GM18498 (cell line): ENCODE data around the gene ZMAT3.
A peak's percentile ranks its signal among the peaks of the same experiment; 100 is the strongest.

ENCODE experiments used
- ATAC-seq: cut with Tn5 transposase; IDR thresholded peaks from one replicate; pipeline ENCODE4 v1.9.1; 2021; ENCODE audit warnings: mild to moderate bottlenecking, moderate library complexity; ENCODE audit not compliant: unreplicated experiment

ZMAT3 gene

GRCh38 chr3:179027326-179027900 lies 44.2 kb downstream of the ZMAT3 start:
- ATAC-seq = no peak

- no peak for ATAC-seq
These were observed 45.0 kb downstream of the ZMAT3 start for GRCh38 chr3:179026636-179027035.

- ATAC-seq = no peak
These were observed 50.3 kb downstream of the ZMAT3 start for GRCh38 chr3:179021119-179021903.

DNA sequence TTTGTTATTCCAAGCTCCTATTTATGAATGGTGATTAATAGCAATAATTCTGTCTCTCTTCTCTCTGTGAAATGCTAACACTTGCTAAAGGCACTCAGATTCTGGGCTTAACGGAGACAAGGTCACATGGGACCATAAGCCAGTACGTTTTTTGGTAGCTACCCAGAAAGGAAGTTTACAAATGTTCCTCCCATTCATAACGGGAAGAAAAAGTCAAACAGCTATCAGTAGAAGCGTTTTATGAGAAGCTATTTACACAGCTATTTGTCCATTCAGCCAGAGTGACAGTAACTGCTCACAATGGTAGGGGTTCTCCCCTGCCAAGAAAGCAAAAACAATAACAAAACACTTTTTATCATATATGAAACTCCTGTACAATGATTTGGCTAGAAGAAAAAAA lies 51.5 kb downstream of the ZMAT3 start:
- ATAC-seq = no peak

DNA sequence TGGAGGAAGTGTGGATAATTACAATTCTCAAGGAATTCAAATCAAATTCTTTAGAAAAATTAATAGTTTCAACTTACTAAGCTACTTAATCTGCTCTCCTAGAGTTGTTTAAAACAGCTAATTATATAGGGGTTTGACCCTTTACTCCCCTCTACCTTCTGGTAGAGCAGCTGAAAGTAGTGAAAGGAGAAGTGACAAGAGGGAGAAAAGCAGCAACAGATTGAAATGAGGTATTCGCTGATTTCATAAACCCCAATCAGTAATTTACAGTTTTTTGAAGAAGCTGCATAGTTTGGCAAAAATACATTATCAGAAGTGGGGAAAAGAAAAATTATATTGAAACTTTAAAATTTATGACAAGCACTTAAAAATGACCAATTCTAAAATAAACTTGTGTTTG lies 52.8 kb downstream of the ZMAT3 start:
- ATAC-seq = no peak

GRCh38 chr3:179016979-179017670 lies 54.5 kb downstream of the ZMAT3 start:
- ATAC-seq = peak; percentile 72

- peak; percentile 64 for ATAC-seq
These were observed 56.0 kb downstream of the ZMAT3 start for GRCh38 chr3:179015551-179016020.

DNA sequence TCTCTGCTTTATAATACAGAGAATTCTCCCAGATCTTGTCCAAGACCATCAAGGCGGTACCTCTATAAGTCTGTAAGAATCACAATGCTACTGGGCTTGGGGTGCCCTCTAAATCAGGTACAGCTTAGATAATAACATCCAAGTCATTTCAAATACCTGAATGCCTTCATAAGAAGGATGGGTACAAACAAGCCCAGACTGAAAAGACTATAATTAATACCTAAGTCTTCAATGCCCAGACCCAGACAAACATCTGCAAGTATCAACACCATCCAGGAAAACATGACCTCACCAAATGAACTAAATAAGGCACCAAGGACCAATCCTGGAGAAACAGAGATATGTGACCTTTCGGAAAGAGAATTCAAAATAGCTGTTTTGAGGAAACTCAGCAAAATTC lies 65.9 kb downstream of the ZMAT3 start:
- no peak for ATAC-seq

- ATAC-seq = no peak
These were observed 66.4 kb downstream of the ZMAT3 start for GRCh38 chr3:179005213-179005612.

- ATAC-seq = no peak
These were observed 71.0 kb downstream of the ZMAT3 start for GRCh38 chr3:179000659-179001058.

DNA sequence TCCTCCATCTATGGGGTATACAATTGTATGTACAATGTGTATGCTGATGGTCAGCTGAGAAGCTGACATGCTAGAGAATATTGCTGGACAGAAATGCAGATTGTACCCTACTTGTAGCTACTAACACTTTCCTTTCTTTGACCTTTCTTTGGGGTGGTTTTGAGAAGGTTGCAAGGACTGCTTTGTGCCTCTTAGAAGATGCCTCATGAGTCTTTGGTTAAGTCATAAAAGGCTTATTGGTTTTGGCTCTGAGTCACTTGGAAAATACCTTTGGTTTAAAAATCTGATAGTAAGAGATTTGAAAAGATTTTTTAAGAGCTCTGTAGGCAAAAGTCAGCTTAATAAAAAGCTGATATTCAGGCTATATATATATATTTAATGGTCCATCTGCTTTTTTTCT lies 71.5 kb downstream of the ZMAT3 start:
- ATAC-seq = peak; percentile 66

GRCh38 chr3:178996399-178996798 lies 75.2 kb downstream of the ZMAT3 start:
- no peak for ATAC-seq

DNA sequence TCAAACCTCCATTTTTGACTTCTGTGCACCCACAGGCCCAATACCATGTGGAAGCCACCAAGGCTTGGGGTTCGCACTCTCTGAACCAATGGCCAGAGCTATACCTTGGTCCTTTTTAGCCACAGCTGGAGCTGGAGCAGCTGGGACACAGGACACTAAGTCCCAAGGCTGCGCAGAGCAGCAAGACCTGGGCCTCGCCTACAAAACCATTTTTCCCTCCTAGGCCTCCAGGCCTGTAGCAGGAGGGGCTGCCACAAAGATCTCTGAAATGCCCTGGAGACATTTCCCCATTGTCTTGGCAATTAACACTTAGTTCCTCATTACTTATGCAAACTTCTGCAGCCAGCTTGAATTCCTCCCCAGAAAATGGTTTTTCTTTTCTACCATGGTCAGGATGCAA lies 81.3 kb downstream of the ZMAT3 start:
- no peak for ATAC-seq

DNA sequence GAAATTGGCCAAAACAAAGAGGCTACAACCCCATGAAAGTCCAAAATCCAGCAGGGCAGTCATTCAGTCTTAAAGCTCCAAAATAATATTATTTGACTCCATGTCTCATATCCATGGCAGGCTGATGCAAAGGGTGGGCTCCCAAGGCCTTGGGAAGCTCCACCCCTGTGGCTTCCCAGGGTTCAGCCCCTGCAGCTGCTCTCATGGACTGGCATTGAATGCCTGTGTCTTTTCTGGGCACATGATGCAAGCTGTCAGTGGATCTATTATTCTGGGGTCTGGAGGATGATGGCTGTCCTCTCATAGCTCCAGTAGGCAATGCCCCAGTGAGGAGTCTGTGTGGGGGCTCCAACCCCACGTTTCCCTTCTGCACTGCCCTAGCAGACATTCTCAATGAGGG lies 81.8 kb downstream of the ZMAT3 start:
- ATAC-seq = no peak

DNA sequence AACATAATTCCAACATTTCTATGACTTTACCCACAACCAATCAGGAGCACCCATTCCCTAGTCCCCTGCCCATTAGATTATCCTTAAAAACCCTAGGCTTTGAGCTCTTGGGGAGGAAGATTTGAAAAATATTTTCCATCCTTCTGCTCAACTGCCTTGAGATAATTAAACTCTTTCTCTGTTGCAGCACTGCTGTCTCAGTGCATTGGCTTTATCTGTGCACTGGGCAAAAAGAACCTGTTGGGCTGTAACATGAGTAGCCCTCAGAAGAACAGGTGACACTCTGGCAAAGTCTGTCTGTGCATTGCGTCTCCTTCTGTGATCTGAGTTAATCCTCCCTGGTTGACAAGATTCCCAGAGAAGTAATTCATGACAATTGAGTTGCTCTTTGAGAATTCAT lies 83.9 kb downstream of the ZMAT3 start:
- no peak for ATAC-seq

GRCh38 chr3:178986456-178986855 lies 85.2 kb downstream of the ZMAT3 start:
- ATAC-seq = no peak

DNA sequence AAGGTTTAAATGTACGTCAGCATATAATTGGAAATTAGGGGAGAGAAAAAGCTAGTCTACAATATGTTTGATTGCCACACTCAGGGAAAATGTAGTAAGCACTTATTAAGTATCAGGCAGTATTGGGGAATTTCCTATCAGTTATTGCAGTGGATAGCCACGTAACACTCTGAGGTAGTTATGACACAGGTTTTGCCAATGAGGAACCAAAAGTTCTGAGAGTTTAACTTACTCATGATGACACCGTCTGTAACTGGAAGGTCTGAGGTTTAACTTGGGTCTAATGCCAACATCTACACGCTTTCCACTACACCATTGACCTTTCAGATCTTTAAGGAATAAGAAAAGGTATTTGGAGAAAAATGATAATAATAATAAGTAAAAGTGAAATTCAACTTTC lies 89.5 kb downstream of the ZMAT3 start:
- peak; percentile 58 for ATAC-seq

DNA sequence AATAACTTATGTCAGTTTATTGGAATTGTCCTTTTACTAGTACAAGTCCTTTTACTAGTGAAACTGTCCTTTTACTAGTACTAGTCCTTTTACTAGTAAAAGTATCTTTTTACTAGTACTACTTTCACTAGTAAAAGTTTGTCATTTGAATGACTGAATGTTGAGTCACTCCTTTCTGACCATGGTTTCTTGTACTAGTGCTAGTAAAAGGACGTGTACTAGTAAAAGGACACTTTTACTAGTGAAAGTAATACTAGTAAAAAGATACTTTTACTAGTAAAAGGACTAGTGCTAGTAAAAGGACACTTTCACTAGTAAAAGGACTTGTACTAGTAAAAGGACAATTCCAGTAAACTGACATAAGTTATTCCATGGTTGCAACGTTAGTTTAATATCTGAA lies 96.3 kb downstream of the ZMAT3 start:
- ATAC-seq = no peak

- no peak for ATAC-seq
These were observed 100.0 kb downstream of the ZMAT3 start for GRCh38 chr3:178971614-178972013.

- ATAC-seq = peak; percentile 90
These were observed 102.5 kb downstream of the ZMAT3 start for GRCh38 chr3:178969004-178969700.
